GM18502 (cell line): ENCODE measurements around the gene SCARF2.
"Not testable (repeated sequence)": the region's sequence is repeated elsewhere in the genome, so short reads cannot be mapped to it uniquely, and the experiment has no call there.

Source experiments
- ATAC-seq: cut with Tn5 transposase; IDR thresholded peaks from one replicate; pipeline ENCODE4 v1.9.1; 2021; ENCODE audit warnings: mild to moderate bottlenecking; ENCODE audit not compliant: unreplicated experiment, poor library complexity

The SCARF2 gene

DNA sequence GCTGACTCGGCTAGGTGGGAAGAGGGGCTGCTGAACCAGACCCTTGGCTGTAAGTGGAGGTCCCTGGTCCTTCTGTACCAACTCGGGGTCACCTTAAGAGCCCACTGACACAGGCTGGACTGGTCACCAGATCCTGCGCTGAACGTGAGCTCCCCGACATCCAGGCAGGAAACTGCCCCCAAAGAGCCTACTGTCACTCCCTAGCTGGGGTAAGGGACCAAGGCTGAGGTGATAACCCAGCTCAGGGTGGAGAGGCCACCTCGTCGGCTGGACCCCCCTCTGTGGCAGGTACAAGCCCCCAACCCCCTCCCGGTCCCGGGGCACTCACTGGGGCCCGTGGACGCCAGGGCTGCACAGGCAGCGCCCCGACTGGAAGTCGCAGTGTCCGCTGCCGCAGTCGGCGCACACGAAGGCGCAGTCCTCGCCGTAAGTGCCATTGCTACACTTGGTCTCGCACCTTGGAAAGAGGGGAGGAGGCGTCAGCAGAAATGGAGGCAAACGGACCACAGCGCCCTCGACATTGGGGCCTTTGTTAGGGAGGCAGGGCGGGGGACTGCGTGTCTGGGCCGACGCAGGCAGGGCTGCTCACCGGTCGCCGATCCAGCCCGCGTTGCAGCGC, 7.4 kb downstream of the SCARF2 start:
- ATAC-seq = no peak

DNA sequence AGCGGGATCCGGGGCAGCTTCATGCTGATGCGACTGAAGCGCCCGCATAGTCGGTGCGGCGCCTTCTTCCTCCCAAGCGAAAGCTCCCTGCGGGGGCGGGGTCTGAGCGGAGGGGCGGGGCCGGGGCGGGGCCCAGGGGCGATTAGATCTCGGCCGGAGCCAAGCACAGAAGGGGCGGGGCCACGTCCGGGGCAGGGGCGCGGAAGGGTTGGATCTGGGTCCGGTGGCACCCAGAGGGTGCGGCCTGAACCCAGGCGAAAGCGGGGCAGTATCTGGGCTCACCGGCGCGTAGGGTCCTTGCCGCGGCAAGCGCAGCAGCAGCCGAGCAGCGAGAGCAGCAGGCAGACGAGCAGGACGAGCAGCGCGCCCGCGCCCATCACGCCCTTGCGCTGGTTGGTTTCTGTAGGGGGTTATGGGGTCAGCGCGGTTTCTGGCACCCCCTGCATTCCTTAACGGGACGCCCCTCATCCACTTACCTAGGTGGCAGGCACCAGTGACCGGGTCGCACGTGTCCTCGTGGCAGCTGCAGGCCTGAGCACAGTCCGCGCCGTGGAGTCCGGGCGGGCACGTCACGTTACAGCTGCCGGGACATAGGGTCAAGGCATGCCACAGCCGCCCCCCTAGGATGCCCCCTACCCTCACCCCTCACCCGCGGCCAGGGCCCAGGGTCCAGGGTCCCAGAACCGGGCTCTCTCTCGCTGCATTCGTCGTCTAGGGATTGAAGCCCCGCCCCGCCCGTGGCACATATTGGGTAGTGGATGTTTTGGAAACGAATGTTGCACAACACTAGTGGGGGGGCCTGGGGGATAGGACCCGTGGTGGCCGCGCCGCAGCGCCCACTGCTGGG, 8.1 kb downstream of the SCARF2 start:
- ATAC-seq = peak; percentile 50

DNA sequence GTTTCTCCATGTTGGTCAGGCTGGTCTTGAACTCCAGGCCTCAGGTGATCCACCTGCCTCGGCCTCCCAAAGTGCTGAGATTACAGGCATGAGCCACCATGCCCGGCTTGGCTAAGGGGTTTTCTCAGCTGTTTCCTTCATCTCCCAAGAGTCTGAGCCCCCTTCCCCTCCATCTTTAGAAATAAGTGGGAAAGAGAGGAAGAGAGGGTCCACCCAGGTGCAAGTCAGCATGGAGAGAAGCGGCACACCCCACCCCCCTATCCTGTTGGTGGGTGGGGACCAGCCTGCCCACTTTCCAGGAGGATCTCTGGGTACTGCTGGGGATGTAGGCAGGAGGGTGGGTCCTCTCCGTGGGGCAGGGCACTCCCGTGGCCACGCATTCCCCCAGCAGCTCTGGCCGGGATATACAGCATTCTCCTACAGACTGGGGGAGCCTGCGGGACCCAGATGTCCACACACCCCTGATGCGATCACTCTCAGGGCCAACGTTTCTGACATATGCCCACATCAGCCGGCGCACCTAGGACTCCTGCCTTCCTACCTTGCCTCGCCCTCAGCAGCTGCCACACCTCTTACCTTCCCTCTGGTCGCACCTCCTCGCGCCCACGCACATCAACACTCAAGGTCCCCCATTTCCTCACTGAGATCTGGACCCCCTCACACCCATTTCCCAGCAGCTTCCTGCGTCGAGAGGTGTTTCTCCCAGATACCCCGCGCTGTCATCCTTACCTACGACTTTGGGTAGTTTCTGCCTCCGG, 8.9 kb downstream of the SCARF2 start:
- no peak for ATAC-seq

DNA sequence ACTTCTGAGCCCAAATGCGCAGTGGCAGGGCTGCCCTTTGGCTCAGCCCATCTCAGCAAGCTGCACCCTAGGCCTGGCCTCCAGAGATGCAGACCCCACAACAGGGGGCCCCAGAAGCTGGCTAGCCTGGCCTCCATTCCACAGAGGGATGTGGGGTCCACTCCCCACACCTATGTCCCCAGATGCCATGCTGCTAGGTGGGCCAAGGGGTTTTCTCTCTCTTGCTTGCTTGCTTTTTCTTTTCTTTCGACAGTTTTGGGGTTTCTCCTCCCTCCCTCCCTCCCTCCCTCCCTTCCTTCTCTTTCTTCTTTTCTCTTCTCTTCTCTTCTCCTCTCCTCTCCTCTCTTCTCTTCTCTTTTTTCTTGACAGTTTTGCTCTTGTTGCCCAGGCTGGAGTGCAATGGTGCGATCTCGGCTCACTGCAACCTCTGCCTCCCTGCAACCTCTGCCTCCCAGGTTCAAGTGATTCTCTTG, 9.6 kb downstream of the SCARF2 start:
- no peak for ATAC-seq

DNA sequence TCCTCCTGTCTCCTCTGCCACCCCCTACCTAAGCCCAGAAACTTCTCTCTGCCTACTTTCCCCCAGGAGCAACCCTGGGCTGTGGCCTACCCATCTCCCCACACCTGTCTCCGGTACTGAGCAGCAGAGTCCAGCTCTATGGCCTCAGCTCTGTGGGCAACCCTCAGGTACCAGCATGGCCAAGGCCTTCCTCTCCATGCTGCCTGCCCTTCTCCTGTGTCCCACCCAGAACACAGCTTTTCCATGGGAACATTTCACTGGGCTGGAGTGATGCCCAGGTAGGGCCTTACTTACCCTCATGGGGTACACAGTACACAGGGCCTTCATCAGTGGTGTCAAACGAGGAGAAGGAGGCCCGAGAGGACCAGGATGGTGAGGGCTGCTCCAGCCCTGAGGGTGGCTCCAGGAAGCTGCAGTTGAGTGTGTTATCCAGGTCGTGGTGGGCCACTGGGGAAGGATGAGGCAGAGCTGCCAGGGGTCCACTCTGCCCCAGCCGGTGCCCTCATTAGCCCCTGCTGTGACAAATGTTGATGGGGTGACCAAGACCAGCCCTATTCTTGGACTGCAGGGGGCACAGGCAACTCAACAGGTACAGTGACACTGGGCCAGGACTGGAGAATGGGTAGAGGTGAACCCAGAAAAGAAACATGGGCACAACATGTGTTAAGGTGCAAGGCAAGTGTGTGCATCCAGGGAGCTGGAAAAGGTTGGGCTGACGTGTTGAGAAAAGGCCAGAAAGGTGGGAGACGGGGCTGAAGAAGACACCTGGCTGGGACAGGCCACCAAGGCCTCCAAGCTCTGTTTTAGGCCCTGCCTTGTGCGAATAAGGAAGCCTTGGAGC, 10.3 kb downstream of the SCARF2 start:
- no peak for ATAC-seq

DNA sequence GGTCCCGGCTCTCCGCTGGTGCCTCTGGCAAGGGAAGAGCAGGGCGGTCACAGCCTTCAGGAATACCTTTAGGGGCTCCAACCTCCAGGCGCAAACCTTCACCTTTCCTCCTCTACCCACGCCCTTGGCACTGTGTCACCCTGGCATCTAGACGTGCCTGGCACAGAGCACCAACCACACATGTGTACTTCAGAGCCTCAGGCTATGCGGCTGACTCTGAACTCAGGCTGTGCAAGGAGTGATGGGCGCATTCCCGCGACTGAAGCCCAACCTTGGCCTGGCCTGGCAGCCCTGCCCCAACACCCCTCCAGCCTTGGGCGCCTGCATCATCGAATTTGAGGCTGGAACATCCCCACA, 11.4 kb downstream of the SCARF2 start:
- no peak for ATAC-seq

DNA sequence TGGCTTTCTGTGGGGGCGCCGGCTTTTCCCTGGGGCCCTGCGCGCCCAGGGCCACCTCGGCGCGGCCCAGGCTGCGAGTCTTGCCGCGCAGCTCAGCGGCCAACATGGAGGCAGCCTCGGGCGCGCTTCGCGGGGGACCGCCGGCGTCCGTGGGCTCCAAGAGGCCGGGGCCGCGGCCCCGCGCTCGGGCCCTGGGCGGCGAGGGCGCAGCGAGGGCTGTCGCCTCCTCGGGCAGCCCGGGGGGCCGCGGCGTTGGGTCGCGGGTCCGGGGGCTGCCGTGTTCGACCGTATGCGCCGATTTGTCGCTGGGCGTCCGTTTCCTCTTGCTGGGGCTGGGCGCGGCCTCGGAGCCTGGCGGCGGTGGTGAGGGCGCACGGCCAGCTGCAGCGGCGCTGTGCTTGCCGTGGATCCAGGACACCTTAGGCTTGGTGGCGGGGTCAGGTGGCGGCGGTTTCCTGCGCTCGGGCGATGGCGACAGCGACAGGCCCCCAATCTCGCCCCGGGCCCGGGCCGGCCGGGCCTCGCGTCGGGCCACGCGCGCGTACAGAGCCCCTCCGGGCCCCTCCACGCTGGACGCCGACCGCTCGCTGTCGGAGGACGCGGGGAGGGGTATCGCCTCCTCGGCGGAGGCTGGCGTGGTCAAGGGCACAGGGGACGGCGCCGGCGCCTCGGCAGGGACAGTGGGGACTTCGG, 11.9 kb downstream of the SCARF2 start:
- ATAC-seq = no peak

DNA sequence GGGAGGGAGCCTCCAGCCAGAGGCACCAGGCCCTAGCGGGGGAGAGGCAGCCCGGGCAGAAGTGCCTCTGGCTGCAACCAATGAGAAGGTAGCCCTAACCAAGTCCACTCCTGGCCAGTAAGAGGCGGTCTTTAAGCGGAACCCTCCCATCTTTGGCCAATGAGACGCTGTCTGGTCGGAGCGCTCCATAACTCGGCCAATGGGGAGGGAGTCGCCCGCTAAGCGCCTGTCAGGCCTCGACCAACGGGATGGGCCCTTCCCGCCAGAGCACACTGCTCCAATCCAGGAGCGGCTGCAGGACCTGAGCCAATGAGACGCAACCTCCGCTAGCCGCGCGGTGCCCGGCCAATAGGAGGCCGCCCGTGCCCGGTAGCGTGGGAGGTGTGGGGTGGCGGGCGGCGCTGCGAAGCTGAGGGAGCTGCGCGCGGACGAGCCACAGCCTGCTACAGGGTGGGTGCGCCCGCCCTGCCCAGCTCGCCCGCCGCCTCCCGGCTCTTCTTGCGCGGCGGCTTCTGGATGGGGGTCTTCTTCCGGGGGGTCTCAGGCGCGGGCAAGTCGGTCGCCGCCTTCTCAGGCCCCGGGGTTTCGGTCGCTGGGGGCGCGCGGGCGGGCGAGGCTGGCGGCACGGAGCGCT, 12.6 kb downstream of the SCARF2 start:
- no peak for ATAC-seq

DNA sequence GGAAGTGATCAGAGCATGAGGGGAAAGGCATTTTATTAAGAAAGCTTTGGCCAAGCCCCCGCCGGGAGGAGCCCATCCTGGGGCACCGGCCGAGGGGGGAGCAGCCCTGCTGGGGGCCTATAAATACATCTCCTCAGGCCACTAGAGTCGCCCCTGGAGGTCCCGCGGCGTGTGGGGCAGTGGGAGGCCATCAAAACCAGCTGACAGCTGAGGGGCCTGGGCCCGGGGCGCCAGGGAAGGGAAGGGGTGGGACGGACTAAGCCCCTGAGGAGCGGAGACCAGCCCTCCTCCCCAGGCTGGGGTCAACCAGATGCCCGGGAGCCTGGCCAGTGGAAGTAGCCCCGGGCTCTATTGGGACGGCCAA, 13.1 kb downstream of the SCARF2 start:
- ATAC-seq = no peak

DNA sequence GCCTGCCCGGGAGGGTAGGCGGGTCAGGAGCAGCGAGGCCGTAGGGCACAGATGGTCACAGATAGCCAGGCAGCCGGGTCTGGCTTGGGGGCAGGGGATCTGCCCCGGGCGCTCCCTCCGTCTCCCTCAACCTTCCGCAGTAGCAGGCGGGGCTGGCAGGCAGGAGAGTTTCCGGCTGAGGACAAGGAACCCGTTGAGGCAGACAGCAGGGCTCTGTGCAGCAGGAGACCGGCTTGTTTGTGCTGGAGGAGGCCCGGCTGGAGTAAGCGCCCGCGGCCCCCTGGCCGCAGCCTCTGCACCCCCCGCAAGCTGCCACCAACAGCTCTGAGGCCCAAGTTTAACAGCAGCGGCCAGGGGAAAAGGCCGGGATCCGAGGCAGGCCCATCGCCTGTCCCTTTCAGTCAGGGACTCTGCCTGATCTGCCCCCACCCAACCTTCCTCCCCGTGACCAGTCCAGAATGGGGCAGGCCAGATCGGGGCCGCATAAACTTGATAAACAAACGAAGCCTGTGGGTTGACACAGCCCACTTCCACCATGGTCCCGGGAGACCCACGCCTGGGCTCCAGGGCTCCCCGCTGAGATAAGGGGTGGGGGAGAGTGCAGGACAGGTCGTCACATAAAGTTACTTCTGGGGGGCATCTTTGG, 13.6 kb downstream of the SCARF2 start:
- no peak for ATAC-seq

DNA sequence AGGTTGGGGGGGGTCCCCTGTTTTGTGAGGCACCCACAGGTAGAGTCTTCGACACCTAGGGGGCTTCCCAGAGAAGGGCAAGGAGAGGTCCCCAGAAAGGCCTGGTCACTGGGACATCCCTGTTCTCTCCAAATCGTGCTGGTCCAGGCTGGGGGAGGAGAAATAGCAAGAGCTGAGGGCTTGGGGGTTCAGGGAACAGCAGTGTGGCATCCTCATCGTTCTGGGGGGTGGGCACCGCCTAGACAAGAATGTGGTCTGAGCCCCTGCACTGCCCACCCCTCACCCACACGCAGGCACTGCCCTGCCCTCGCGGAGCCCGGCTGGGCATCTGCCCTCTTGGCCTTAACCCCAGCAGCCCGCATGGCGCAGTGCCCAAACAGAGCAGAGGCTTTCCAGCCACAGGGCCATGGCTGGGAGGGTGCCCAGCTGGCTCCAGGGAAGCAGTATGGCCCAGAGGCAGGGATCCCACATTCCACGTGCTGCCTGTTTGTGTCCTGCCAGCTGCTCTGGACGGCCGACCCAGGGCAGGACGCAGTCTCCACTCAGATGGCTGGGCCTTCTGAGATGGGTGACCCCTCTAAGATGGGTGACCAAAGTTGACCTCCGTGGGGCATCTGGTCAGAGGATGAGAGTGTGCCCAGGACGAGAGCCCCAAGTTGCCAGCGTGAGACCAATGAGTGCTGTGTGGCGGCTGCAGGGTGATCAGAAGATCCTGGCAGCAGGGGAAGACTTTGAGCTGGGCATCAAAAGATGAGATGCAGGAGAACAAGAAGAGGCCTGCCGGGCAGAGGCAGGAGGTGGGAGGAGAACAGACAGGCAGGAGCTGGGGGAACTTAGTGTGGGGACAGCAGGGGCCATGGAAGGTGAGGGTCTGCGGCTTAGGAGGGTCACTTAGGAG, 14.4 kb downstream of the SCARF2 start:
- ATAC-seq = no peak

DNA sequence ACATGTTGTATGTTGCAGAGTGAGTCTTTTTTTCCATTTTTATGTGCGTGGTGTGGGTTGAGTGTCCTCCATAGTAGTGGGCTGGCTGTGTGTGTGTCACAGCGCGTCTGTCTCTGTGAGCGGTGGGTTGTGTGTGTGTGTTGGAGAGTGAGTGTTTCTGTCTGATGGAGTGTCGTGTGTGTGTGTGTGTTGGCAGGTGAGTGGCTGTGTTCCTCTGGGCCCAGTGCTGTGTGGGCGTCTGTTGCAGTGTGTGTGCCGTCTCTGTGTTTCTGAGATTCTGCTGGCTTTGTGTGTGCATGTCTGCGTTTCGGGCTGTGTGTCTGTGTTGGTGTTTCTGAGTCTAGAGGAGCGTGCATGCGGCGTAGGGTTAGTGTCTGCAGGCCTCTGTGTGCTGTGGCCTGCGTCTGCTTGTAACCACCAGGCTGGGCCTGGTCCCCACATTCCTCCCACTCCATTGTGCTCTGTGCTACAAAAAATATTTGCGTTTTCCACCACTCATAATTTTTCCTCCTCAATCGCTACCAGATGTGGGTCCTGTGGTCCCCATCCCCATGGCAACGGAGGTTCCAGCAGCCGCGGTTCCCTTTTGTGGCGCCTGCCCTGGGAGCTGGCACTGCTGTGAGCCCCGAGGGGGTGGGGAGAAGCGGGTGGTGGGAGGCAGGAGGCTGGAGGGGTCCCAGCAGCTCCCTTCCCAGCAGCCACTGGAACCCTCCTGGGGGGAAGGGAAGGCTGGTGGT, 15.2 kb downstream of the SCARF2 start:
- ATAC-seq = no peak

DNA sequence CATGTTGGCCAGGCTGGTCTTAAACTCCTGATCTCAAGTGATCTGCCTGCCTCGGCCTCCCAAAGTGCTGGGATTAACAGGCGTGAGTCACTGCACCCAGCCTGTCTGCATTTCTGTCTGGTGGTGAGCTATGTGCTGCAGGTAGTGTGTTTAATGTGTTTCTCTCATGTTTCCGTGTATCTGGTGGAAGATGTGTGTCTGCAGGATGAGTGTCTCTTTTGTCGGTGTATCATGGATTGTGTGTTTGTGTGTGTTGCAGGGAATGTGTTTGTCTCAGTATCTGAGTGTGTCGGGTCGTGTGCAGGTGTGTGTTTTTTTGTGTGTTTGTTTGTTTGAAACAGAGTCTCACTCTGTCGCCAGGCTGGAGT, 16.1 kb downstream of the SCARF2 start:
- ATAC-seq = no peak

DNA sequence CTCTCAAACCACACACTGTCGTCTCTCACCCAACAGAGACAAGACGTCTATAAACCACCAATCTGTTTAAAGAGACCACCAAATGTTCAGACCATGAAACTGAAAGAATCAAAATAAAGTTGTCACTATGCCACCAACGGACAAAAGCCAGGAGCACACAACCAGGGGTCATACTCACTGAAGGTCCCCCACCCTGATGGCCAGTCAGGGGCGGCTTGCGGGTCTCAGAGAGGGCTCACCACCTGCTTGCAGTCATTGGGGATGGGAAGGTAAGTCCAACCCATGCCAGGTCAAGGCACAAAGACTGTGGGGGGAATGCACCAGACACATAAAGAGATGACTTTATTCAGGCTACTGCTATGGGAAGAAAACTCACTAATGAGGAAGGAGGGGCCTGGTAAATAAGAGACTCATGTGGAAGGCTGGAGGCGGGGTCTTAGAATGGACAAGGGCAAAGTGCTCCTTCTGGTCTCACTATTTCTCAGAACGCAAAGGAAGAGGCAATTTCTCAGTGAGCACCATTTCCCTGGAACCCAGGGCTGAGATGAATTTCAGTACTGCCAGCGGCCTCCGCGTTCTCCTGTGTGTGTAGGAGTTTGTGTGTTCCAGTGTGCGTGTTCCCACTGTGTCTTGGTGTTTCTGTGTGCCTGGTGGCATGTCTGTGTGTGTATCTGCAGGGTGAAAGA, 17.3 kb downstream of the SCARF2 start:
- no peak for ATAC-seq

DNA sequence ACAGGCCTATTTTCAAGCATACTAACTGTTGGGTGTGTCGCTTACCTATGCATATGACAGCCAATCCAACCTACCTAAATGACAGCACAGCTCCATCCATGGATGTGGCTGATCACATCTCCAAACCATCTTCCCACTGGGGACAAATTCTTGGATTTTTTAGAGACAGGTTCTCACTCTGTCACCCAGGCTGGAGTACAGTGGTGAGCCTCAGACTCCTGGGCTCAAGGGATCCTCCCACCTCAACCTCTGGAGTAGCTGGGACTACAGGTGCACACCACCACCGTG, 18.0 kb downstream of the SCARF2 start:
- ATAC-seq = no peak

DNA sequence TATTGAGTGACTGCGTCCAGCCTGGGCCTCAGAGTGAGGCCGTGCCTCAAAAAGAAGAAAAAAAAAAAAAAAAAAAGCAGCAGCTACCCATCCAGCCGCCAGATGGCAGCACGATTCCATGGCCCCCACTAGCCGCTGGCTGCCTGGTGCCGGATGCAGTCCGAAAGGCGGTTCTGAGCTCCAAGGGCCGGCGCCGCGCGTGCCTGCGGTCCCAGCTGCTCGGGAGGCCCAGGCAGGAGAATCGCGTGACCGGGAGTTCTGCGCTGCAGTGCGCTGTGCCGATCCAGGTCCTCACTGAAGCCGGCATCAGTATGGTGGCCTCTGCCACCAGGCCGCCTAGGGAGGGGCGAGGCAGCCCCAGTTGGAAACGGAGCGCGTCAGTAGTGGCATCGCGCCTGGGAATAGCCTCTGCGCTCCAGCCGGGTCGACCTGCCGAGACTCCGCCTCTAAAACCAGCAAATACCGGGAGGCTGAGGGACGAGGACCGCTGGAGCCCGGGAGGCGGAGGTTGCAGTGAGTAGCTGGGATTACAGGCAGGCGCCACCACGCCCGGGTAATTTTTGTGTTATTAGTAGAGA, 19.3 kb downstream of the SCARF2 start:
- no peak for ATAC-seq

DNA sequence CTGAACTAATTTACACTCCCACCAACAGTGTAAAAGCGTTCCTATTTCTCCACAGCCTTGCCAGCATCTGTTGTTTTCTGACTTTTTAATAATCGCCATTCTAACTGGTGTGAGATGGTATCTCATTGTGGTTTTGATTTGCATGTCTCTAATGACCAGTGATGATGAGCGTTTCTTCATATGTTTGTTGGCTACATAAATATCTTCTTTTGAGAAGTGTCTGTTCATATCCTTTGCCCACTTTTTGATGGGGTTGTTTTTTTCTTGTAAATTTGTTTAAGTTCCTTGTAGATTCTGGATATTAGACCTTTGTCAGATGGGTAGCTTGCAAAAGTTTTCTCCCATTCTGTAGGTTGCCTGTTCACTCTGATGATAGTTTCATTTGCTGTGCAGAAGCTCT, 21.9 kb downstream of the SCARF2 start:
- ATAC-seq = not testable (repeated sequence)
